GM12892 (cell line): Measurements from ENCODE around the gene SLC7A10.

Experiments
- POLR2A ChIP-seq: IDR thresholded peaks from 2 replicates; pipeline ENCODE4 v1.6.1; 2011; ENCODE audit warnings: low read depth, low read length, control low read depth
- POLR2AphosphoS5 ChIP-seq: IDR thresholded peaks from 2 replicates; pipeline ENCODE4 v1.6.1; 2011; ENCODE audit warnings: low read depth, low read length, control low read depth

DNA sequence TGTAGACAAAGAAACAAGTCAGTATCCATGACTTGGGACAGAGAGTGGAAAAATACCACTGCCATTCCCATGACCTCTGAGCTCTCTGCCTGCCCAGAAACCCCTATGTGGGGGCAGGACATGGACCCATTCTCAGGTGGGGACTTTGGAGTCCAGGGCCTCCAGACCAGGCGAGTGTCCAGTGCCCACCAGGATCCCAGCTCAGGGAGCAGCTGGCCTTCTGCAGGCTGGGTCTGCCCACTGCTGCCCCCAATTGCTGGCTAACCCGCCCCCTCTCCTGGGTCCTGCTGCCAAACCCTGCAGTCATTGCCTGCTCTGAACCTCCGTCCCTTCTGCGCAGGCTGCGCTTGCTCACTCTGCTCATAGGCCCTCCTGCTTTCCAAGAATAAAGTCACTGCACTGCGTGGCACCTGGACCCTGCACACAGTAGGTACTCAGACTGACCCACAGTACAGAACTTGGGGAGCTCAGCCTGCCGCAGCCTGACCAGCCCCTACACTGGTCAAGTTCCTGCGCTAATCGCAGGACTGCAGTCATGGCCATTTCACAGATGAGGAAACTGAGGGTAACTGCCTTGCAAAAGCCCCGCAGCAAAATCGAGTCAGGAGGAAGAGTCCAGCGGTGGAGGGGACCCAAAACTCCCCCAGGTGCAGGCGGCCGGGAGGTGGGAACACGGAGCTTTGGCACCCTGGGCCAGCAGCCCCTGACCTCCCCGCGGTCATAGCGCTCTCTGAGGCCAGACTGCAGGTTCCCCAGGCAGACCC lies 774 bp downstream of the SLC7A10 start:
- TF ChIP-seq POLR2A (no peak), POLR2AphosphoS5 (no peak)
